GM12878 (cell line): Measurements from ENCODE around the gene RETNLB. TPM values are rescaled to one million over a fixed set of nuclear protein-coding genes. Genes with fewer than 3 reads are reported as not detected.

ENCODE experiments used
- ATAC-seq: fragments of 200-7000 bp; cut with Tn5 transposase; 3 replicates; pipeline ENCODE4 v1.9.1; 2020; ENCODE audit warnings: mild to moderate bottlenecking, moderate library complexity
- BruUV-seq: library from RNA; stranded (reverse); fragments of 400-500 nt; replicated peaks from 2 replicates; lab custom pipeline; 2021; lab: Mats Ljungman, UMichigan
- CTCF ChIA-PET: fragments of 300-600 bp; sonication (Branson Sonifier 250); formaldehyde crosslinking; extraction: SDS; loops from one replicate; lab custom pipeline; 2021; ENCODE audit warnings: inconsistent platforms; lab: Yijun Ruan, JAX
- POLR2A ChIA-PET: fragments of 350-600 bp; formaldehyde crosslinking; extraction: SDS; loops from one replicate; lab custom pipeline; 2021; ENCODE audit warnings: inconsistent platforms; lab: Charles Lee
- RAD21 ChIA-PET: fragments of 300-600 bp; sonication (Branson Sonifier 250); formaldehyde crosslinking; loops from one replicate; lab custom pipeline; 2023; ENCODE audit warnings: antibody characterized with exemption; ENCODE audit not compliant: unreplicated experiment; lab: Charles Lee
- SMC1A ChIA-PET: fragments of 300-600 bp; sonication (Branson Sonifier 250); formaldehyde crosslinking; loops from one replicate; lab custom pipeline; 2023; ENCODE audit not compliant: unreplicated experiment, uncharacterized antibody; lab: Charles Lee
- DNase-seq: peaks from one replicate; pipeline ENCODE4 v3.0.0-alpha.2; 2011; ENCODE audit warnings: low read depth, low spot score
- FAIRE-seq: peaks from 3 replicates; lab custom pipeline; 2011; peaks lifted over from hg19 to GRCh38; lab: Jason Lieb, UNC
- H2AFZ ChIP-seq: 2 replicates; pipeline ENCODE4 v1.6.0; 2011; ENCODE audit warnings: low read depth, low read length, control low read depth; ENCODE audit not compliant: control insufficient read depth
- H3K27ac ChIP-seq: 2 replicates; pipeline ENCODE4 v1.5.1; 2011; ENCODE audit warnings: control low read depth; ENCODE audit not compliant: control insufficient read depth, insufficient read depth
- H3K27me3 ChIP-seq, 2 experiments: replicated peaks in 1 of 2; 2 replicates each; pipeline versions ENCODE4 v1.6.0 to v1.6.1; 2011; ENCODE audit warnings: low read length in 1 of 2; ENCODE audit not compliant: control insufficient read depth in 2 of 2, insufficient read depth in 2 of 2
- H3K36me3 ChIP-seq, 2 experiments: 2 replicates each; pipeline ENCODE4 v1.5.1; 2011; ENCODE audit warnings: low read length in 1 of 2; ENCODE audit not compliant: control insufficient read depth in 2 of 2, insufficient read depth in 2 of 2
- H3K4me1 ChIP-seq: 2 replicates; pipeline ENCODE4 v1.6.1; 2011; ENCODE audit warnings: mild to moderate bottlenecking, low read length, moderate library complexity, mixed read lengths; ENCODE audit not compliant: control insufficient read depth, insufficient read depth
- H3K4me2 ChIP-seq: 2 replicates; pipeline ENCODE4 v1.6.0; 2011; ENCODE audit warnings: control low read depth; ENCODE audit not compliant: control insufficient read depth, insufficient read depth
- H3K4me3 ChIP-seq: fragments of 200-600 bp; sonication (generic); 2 replicates; pipeline ENCODE4 v1.5.1; 2016
- H3K79me2 ChIP-seq: 2 replicates; pipeline ENCODE4 v1.6.0; 2011; ENCODE audit warnings: low read length; ENCODE audit not compliant: control insufficient read depth, insufficient read depth
- H3K9ac ChIP-seq: 2 replicates; pipeline ENCODE4 v1.8.0; 2011; ENCODE audit warnings: low read length, control low read depth, mixed read lengths; ENCODE audit not compliant: control insufficient read depth, insufficient read depth
- H3K9me3 ChIP-seq: replicated peaks from 3 replicates; pipeline ENCODE4 v1.5.1; 2011; ENCODE audit warnings: mild to moderate bottlenecking, low read length; ENCODE audit not compliant: control insufficient read depth, insufficient read depth
- H4K20me1 ChIP-seq: 2 replicates; pipeline ENCODE4 v1.6.0; 2011; ENCODE audit not compliant: control insufficient read depth, insufficient read depth
- CREM ChIP-seq: IDR thresholded peaks from 2 replicates; pipeline ENCODE4 v1.6.1; 2014; ENCODE audit warnings: antibody characterized with exemption, low read depth
- EED ChIP-seq: sonication (generic); IDR thresholded peaks from 2 replicates; pipeline ENCODE4 v1.6.1; 2016; ENCODE audit warnings: antibody characterized with exemption, low read depth
- HDGF ChIP-seq: fragments of 450-650 bp; IDR thresholded peaks from 2 replicates; pipeline ENCODE4 v1.6.1; 2016; ENCODE audit warnings: antibody characterized with exemption
- IRF3 ChIP-seq: fragments of 450-650 bp; IDR thresholded peaks from 2 replicates; pipeline ENCODE4 v1.6.1; 2014; ENCODE audit warnings: mild to moderate bottlenecking
- JUND ChIP-seq: IDR thresholded peaks from 2 replicates; pipeline ENCODE4 v1.6.1; 2012; ENCODE audit warnings: low read depth, mild to moderate bottlenecking, low read length, improper control_type of control experiment, moderate library complexity
- MYB ChIP-seq: fragments of 150-350 bp; IDR thresholded peaks from 2 replicates; pipeline ENCODE4 v1.6.1; 2014; ENCODE audit warnings: mild to moderate bottlenecking, low read depth, low read length, borderline replicate concordance
- MYC ChIP-seq: IDR thresholded peaks from 2 replicates; pipeline ENCODE4 v1.6.1; 2011; ENCODE audit warnings: mild to moderate bottlenecking, low read length, moderate library complexity, inconsistent platforms; ENCODE audit not compliant: insufficient read depth, insufficient replicate concordance, insufficient read length, severe bottlenecking
- NR2F1 ChIP-seq: fragments of 450-650 bp; conservative IDR thresholded peaks from 2 replicates; pipeline ENCODE4 v1.6.1; 2017; ENCODE audit warnings: mild to moderate bottlenecking
- RAD51 ChIP-seq: fragments of 450-650 bp; IDR thresholded peaks from 2 replicates; pipeline ENCODE4 v1.6.1; 2016; ENCODE audit warnings: moderate library complexity, mild to moderate bottlenecking, inconsistent platforms
- ZBED1 ChIP-seq: IDR thresholded peaks from 2 replicates; pipeline ENCODE4 v1.6.1; 2016; ENCODE audit warnings: borderline replicate concordance
- ZZZ3 ChIP-seq: IDR thresholded peaks from 2 replicates; pipeline ENCODE4 v1.6.1; 2011; ENCODE audit warnings: low read depth; ENCODE audit not compliant: control insufficient read depth, insufficient read length
- WGBS: methylation state at CpG from one replicate; pipeline ENCODE4 v1.1.6; 2016; ENCODE audit warnings: low lambda C conversion rate; ENCODE audit not compliant: insufficient replicate concordance, insufficient coverage; ENCODE audit errors: missing lambda C conversion rate; 5-methylcytosine and 5-hydroxymethylcytosine counted together
- in situ Hi-C: fragments of 300-500 bp; cut with MboI; formaldehyde crosslinking; loops from 9 replicates; pipeline ENCODE4 v1.14.3; 2018; ENCODE audit warnings: mixed read lengths
- intact Hi-C: fragments of 100-400 bp; cut with micrococcal nuclease; formaldehyde crosslinking; loops from one replicate; pipeline ENCODE4 v1.14.2; 2022; ENCODE audit not compliant: unreplicated experiment
- polyA plus RNA-seq, 11 experiments: library from polyadenylated mRNA; depleted of rRNA in 4 of 11; unstranded in 6 of 11; stranded (reverse) in 5 of 11; fragments of >200 nt; fragmentation: Nextera tagmentation in 4 of 11; fragmentation: Illumina TruSeq in 1 of 11; extraction: Ambion mirVana in 4 of 11; extraction: Trizol in 1 of 11; gene quantifications; 1 replicate in 1 of 11; 2 replicates in 10 of 11; pipeline versions ENCODE4 v1.2.1 to v1.2.3, GENCODE V29; 2011 to 2016; ENCODE audit warnings: inconsistent platforms in 2 of 11, missing spikeins in 2 of 11, low read depth in 1 of 11
- total RNA-seq, 4 experiments: library from RNA; depleted of rRNA in 3 of 4; stranded (reverse); fragments of >200 nt in 3 of 4; fragmentation: Illumina TruSeq in 1 of 4; extraction: Trizol in 1 of 4; gene quantifications; 2 replicates each; pipeline versions ENCODE4 v1.2.1 to v1.2.3, GENCODE V29; 2013 to 2021
- TF ChIP-seq, protein P1 (sequence below): fragments of 450-650 bp; formaldehyde crosslinking; IDR thresholded peaks from 2 replicates; pipeline ENCODE4 v1.5.0; 2022; ENCODE audit warnings: mild to moderate bottlenecking, missing genetic modification characterization
- TF ChIP-seq, protein P2 (sequence below): IDR thresholded peaks from 2 replicates; pipeline ENCODE4 v1.6.1; 2012; ENCODE audit warnings: improper control_type of control experiment, low read depth, low read length; ENCODE audit not compliant: insufficient replicate concordance

Gene RETNLB
- total and polyA plus RNA-seq, 10 of the 15 experiments (the other 5 are each of a cell fraction or from before 2014, with no cell fraction given), result not detected

DNA sequence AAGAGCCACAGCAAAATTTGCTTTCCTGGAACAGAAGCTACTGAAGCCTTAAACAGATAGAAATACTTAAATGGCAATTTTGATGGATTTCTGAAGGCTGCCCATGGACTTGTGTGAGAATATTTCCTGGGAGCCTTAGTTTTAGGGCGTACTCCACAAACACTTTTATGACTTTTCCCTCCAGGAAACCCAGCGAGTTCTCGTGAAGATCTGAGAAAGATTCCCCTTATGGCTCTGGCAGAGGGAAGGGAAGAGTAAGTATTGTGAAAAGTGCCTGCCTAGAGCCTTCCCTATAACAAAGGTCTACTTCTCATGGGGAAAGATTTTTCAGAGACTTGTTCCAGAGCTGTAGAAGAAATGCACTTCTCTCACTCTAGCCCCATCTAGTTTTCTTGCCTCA lies 34.3 kb upstream of the RETNLB start (continued):
- TF ChIP-seq ZZZ3, result no peak
- no peak for TF ChIP-seq MYB

DNA sequence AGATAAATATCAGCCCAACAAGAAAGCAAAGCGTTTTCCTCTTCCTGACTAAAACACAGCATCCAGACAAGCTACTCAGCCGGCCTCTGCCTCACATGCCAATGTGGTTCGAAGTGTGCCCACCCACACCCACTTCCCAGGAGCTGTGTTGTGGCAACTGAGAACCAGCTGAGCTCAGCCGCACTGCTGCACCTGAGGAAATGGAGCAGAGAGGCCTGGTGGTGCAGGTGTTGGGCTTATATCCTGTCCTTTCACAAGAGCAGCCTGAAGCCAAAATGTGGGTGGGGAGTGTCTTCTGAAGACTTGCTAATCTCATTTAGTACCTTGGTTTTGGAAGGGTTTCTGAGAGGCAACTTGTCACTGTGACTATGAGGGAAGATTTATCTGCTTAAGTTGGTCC lies 23.0 kb upstream of the RETNLB start:
- H3K9ac ChIP-seq, result no peak overlapping the region
- H3K79me2 ChIP-seq, result no peaks in the 10 kb centered on the region
- intact Hi-C loops (no loop called here), in situ Hi-C loops (no loop called here)
- no peak overlapping the region for H3K4me2 ChIP-seq
- no peaks in the 10 kb centered on the region for H3K9me3 ChIP-seq
- no peak overlapping the region for H2AFZ ChIP-seq
- ChIA-PET CTCF (no interaction called here), RAD21 (no interaction called here), SMC1A (no interaction called here), POLR2A (no interaction called here)
- H3K4me1 ChIP-seq, result no peaks in the 10 kb centered on the region
- WGBS, result 64% methylated on average over 4 of the region's 4 CpGs
- no peaks in the 10 kb centered on the region for H3K27me3 ChIP-seq
- no peak overlapping the region for H3K27ac ChIP-seq
- no peaks in the 10 kb centered on the region for H4K20me1 ChIP-seq
- no peaks in the 10 kb centered on the region for H3K36me3 ChIP-seq
- FAIRE-seq, result no peak
- BruUV-seq, result no TSS peak
- no peak for ATAC-seq
- no peak for DNase-seq
- no peak overlapping the region for H3K4me3 ChIP-seq
- no peak for TF ChIP-seq MYC
- TF ChIP-seq, protein P1, sequence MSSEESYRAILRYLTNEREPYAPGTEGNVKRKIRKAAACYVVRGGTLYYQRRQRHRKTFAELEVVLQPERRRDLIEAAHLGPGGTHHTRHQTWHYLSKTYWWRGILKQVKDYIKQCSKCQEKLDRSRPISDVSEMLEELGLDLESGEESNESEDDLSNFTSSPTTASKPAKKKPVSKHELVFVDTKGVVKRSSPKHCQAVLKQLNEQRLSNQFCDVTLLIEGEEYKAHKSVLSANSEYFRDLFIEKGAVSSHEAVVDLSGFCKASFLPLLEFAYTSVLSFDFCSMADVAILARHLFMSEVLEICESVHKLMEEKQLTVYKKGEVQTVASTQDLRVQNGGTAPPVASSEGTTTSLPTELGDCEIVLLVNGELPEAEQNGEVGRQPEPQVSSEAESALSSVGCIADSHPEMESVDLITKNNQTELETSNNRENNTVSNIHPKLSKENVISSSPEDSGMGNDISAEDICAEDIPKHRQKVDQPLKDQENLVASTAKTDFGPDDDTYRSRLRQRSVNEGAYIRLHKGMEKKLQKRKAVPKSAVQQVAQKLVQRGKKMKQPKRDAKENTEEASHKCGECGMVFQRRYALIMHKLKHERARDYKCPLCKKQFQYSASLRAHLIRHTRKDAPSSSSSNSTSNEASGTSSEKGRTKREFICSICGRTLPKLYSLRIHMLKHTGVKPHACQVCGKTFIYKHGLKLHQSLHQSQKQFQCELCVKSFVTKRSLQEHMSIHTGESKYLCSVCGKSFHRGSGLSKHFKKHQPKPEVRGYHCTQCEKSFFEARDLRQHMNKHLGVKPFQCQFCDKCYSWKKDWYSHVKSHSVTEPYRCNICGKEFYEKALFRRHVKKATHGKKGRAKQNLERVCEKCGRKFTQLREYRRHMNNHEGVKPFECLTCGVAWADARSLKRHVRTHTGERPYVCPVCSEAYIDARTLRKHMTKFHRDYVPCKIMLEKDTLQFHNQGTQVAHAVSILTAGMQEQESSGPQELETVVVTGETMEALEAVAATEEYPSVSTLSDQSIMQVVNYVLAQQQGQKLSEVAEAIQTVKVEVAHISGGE, result no peak
- no peak for TF ChIP-seq HDGF
- no peak for TF ChIP-seq IRF3
- no peak for TF ChIP-seq NR2F1
- no peak for TF ChIP-seq CREM
- TF ChIP-seq RAD51, result no peak
- TF ChIP-seq EED, result no peak
- TF ChIP-seq, protein P2, sequence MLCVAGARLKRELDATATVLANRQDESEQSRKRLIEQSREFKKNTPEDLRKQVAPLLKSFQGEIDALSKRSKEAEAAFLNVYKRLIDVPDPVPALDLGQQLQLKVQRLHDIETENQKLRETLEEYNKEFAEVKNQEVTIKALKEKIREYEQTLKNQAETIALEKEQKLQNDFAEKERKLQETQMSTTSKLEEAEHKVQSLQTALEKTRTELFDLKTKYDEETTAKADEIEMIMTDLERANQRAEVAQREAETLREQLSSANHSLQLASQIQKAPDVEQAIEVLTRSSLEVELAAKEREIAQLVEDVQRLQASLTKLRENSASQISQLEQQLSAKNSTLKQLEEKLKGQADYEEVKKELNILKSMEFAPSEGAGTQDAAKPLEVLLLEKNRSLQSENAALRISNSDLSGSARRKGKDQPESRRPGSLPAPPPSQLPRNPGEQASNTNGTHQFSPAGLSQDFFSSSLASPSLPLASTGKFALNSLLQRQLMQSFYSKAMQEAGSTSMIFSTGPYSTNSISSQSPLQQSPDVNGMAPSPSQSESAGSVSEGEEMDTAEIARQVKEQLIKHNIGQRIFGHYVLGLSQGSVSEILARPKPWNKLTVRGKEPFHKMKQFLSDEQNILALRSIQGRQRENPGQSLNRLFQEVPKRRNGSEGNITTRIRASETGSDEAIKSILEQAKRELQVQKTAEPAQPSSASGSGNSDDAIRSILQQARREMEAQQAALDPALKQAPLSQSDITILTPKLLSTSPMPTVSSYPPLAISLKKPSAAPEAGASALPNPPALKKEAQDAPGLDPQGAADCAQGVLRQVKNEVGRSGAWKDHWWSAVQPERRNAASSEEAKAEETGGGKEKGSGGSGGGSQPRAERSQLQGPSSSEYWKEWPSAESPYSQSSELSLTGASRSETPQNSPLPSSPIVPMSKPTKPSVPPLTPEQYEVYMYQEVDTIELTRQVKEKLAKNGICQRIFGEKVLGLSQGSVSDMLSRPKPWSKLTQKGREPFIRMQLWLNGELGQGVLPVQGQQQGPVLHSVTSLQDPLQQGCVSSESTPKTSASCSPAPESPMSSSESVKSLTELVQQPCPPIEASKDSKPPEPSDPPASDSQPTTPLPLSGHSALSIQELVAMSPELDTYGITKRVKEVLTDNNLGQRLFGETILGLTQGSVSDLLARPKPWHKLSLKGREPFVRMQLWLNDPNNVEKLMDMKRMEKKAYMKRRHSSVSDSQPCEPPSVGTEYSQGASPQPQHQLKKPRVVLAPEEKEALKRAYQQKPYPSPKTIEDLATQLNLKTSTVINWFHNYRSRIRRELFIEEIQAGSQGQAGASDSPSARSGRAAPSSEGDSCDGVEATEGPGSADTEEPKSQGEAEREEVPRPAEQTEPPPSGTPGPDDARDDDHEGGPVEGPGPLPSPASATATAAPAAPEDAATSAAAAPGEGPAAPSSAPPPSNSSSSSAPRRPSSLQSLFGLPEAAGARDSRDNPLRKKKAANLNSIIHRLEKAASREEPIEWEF, result no peak
- no peak for TF ChIP-seq ZBED1
- TF ChIP-seq JUND, result no peak
